ENCODE results near the gene FILIP1L.

The FILIP1L gene

GRCh38 chr3:100006570-100007271 is 107.6 kb downstream of the FILIP1L start:
- DNase-seq, result peak in 2 of 3 donors; percentile 4 to 8
- no CpG with 5 or more reads among the region's 2 CpGs for WGBS (ENCODE audit: insufficient coverage)
- no peaks in the 10 kb centered on the region for H3K9me3 ChIP-seq (ENCODE audit: control extremely low read depth in 1 of 5, control insufficient read depth in 4 of 5, insufficient read depth in 2 of 5, low read depth in 1 of 5, low read length in 4 of 5)

GRCh38 chr3:100005665-100006393 is 108.5 kb downstream of the FILIP1L start:
- ChIA-PET POLR2A (no interaction called here), CTCF (interaction anchor here (0.7 to 1.3 kb wide), 2 partner anchors 14 to 161 kb away, joined by 3 read pairs; no protein-coding TSS in a partner anchor)
- WGBS (ENCODE audit: insufficient coverage), result 100% methylated on average over 1 of the region's 2 CpGs
- Histone ChIP-seq H3K27ac (ENCODE audit: insufficient read depth in 1 of 2, low read depth in 1 of 2, low read length in 2 of 2, poor library complexity in 1 of 2, severe bottlenecking in 2 of 2) (no peak overlapping the region), H3K4me1 (ENCODE audit: control extremely low read depth in 1 of 4, control insufficient read depth in 4 of 4, insufficient read depth in 4 of 4, low read length in 3 of 4) (no peaks in the 10 kb centered on the region), H3K9me3 (ENCODE audit: control extremely low read depth in 1 of 5, control insufficient read depth in 4 of 5, insufficient read depth in 2 of 5, low read depth in 1 of 5, low read length in 4 of 5) (no peaks in the 10 kb centered on the region), H3K36me3 (ENCODE audit: control insufficient read depth in 4 of 4, insufficient read depth in 4 of 4, low read length in 3 of 4) (no peaks in the 10 kb centered on the region), H3K4me3 (ENCODE audit: control insufficient read depth in 1 of 7, extremely low read depth in 1 of 7, insufficient read depth in 4 of 7, low read depth in 2 of 7, low read length in 6 of 7) (no peak overlapping the region), H3K27me3 (replicated peaks in 2 of 5; ENCODE audit: control insufficient read depth in 4 of 5, insufficient read depth in 5 of 5, low read length in 4 of 5) (no peaks in the 10 kb centered on the region)
- no peak for DNase-seq

More at GRCh38 chr3:100006570-100007271, 107.6 kb downstream of the FILIP1L start:
- Histone ChIP-seq H3K4me1 (ENCODE audit: control extremely low read depth in 1 of 4, control insufficient read depth in 4 of 4, insufficient read depth in 4 of 4, low read length in 3 of 4) (no peaks in the 10 kb centered on the region), H3K27me3 (replicated peaks in 2 of 5; ENCODE audit: control insufficient read depth in 4 of 5, insufficient read depth in 5 of 5, low read length in 4 of 5) (no peaks in the 10 kb centered on the region), H3K27ac (ENCODE audit: insufficient read depth in 1 of 2, low read depth in 1 of 2, low read length in 2 of 2, poor library complexity in 1 of 2, severe bottlenecking in 2 of 2) (no peak overlapping the region), H3K36me3 (ENCODE audit: control insufficient read depth in 4 of 4, insufficient read depth in 4 of 4, low read length in 3 of 4) (peaks cover 0 to 4% (median 0%) of the 10 kb centered on the region in 4 experiments), H3K4me3 (ENCODE audit: control insufficient read depth in 1 of 7, extremely low read depth in 1 of 7, insufficient read depth in 4 of 7, low read depth in 2 of 7, low read length in 6 of 7) (no peak overlapping the region)
- ChIA-PET CTCF (interaction anchor here (0.7 to 1.3 kb wide), 2 partner anchors 13 to 162 kb away, joined by 3 read pairs; no protein-coding TSS in a partner anchor), POLR2A (interaction anchor here (0.6 kb wide), 1 partner anchor 14 kb away, joined by 4 read pairs; no protein-coding TSS in a partner anchor)

GRCh38 chr3:100004931-100005330 is 109.4 kb downstream of the FILIP1L start:
- CTCF ChIA-PET, result no interaction called here
- POLR2A ChIA-PET, result no interaction called here
- H3K4me1 ChIP-seq (ENCODE audit: control extremely low read depth in 1 of 4, control insufficient read depth in 4 of 4, insufficient read depth in 4 of 4, low read length in 3 of 4), result no peaks in the 10 kb centered on the region
- DNase-seq, result no peak
- no peaks in the 10 kb centered on the region for H3K27me3 ChIP-seq (replicated peaks in 2 of 5; ENCODE audit: control insufficient read depth in 4 of 5, insufficient read depth in 5 of 5, low read length in 4 of 5)
- H3K27ac ChIP-seq (ENCODE audit: insufficient read depth in 1 of 2, low read depth in 1 of 2, low read length in 2 of 2, poor library complexity in 1 of 2, severe bottlenecking in 2 of 2), result no peak overlapping the region
- 100% methylated on average over 1 of the region's 1 CpG for WGBS (ENCODE audit: insufficient coverage)
- H3K4me3 ChIP-seq (ENCODE audit: control insufficient read depth in 1 of 7, extremely low read depth in 1 of 7, insufficient read depth in 4 of 7, low read depth in 2 of 7, low read length in 6 of 7), result no peak overlapping the region
- no peaks in the 10 kb centered on the region for H3K9me3 ChIP-seq (ENCODE audit: control extremely low read depth in 1 of 5, control insufficient read depth in 4 of 5, insufficient read depth in 2 of 5, low read depth in 1 of 5, low read length in 4 of 5)
- H3K36me3 ChIP-seq (ENCODE audit: control insufficient read depth in 4 of 4, insufficient read depth in 4 of 4, low read length in 3 of 4), result no peaks in the 10 kb centered on the region

- Histone ChIP-seq H3K4me3 (ENCODE audit: control insufficient read depth in 1 of 7, extremely low read depth in 1 of 7, insufficient read depth in 4 of 7, low read depth in 2 of 7, low read length in 6 of 7) (no peak overlapping the region), H3K27ac (ENCODE audit: insufficient read depth in 1 of 2, low read depth in 1 of 2, low read length in 2 of 2, poor library complexity in 1 of 2, severe bottlenecking in 2 of 2) (no peak overlapping the region), H3K9me3 (ENCODE audit: control extremely low read depth in 1 of 5, control insufficient read depth in 4 of 5, insufficient read depth in 2 of 5, low read depth in 1 of 5, low read length in 4 of 5) (no peaks in the 10 kb centered on the region), H3K27me3 (replicated peaks in 2 of 5; ENCODE audit: control insufficient read depth in 4 of 5, insufficient read depth in 5 of 5, low read length in 4 of 5) (no peaks in the 10 kb centered on the region), H3K36me3 (ENCODE audit: control insufficient read depth in 4 of 4, insufficient read depth in 4 of 4, low read length in 3 of 4) (no peaks in the 10 kb centered on the region), H3K4me1 (ENCODE audit: control extremely low read depth in 1 of 4, control insufficient read depth in 4 of 4, insufficient read depth in 4 of 4, low read length in 3 of 4) (no peaks in the 10 kb centered on the region)
- ChIA-PET CTCF (interaction anchor here (1.0 kb wide), 1 partner anchor 16 kb away, joined by 3 read pairs; no protein-coding TSS in a partner anchor), POLR2A (no interaction called here)
- DNase-seq, result no peak
- 90% methylated on average over 2 of the region's 4 CpGs for WGBS (ENCODE audit: insufficient coverage)
Observed at GRCh38 chr3:100003609-100004503, 110.4 kb downstream of the FILIP1L start.

- no peak for DNase-seq
- ChIA-PET CTCF (interaction anchor here (0.9 to 1.0 kb wide), 2 partner anchors 17 to 160 kb away, joined by 3 read pairs; no protein-coding TSS in a partner anchor), POLR2A (no interaction called here)
- Histone ChIP-seq H3K27me3 (replicated peaks in 2 of 5; ENCODE audit: control insufficient read depth in 4 of 5, insufficient read depth in 5 of 5, low read length in 4 of 5) (no peaks in the 10 kb centered on the region), H3K4me3 (ENCODE audit: control insufficient read depth in 1 of 7, extremely low read depth in 1 of 7, insufficient read depth in 4 of 7, low read depth in 2 of 7, low read length in 6 of 7) (no peak overlapping the region), H3K27ac (ENCODE audit: insufficient read depth in 1 of 2, low read depth in 1 of 2, low read length in 2 of 2, poor library complexity in 1 of 2, severe bottlenecking in 2 of 2) (no peak overlapping the region), H3K4me1 (ENCODE audit: control extremely low read depth in 1 of 4, control insufficient read depth in 4 of 4, insufficient read depth in 4 of 4, low read length in 3 of 4) (no peaks in the 10 kb centered on the region), H3K9me3 (ENCODE audit: control extremely low read depth in 1 of 5, control insufficient read depth in 4 of 5, insufficient read depth in 2 of 5, low read depth in 1 of 5, low read length in 4 of 5) (no peaks in the 10 kb centered on the region), H3K36me3 (ENCODE audit: control insufficient read depth in 4 of 4, insufficient read depth in 4 of 4, low read length in 3 of 4) (no peaks in the 10 kb centered on the region)
- WGBS (ENCODE audit: insufficient coverage), result 83% methylated on average over 1 of the region's 4 CpGs
Observed at GRCh38 chr3:100002599-100003350, 111.5 kb downstream of the FILIP1L start.

- POLR2A ChIA-PET, result no interaction called here
- WGBS (ENCODE audit: insufficient coverage), result 97% methylated on average over 4 of the region's 8 CpGs
- Histone ChIP-seq H3K4me3 (ENCODE audit: control insufficient read depth in 1 of 7, extremely low read depth in 1 of 7, insufficient read depth in 4 of 7, low read depth in 2 of 7, low read length in 6 of 7) (no peak overlapping the region), H3K4me1 (ENCODE audit: control extremely low read depth in 1 of 4, control insufficient read depth in 4 of 4, insufficient read depth in 4 of 4, low read length in 3 of 4) (no peaks in the 10 kb centered on the region), H3K36me3 (ENCODE audit: control insufficient read depth in 4 of 4, insufficient read depth in 4 of 4, low read length in 3 of 4) (no peaks in the 10 kb centered on the region), H3K27ac (ENCODE audit: insufficient read depth in 1 of 2, low read depth in 1 of 2, low read length in 2 of 2, poor library complexity in 1 of 2, severe bottlenecking in 2 of 2) (no peak overlapping the region), H3K27me3 (replicated peaks in 2 of 5; ENCODE audit: control insufficient read depth in 4 of 5, insufficient read depth in 5 of 5, low read length in 4 of 5) (no peaks in the 10 kb centered on the region), H3K9me3 (ENCODE audit: control extremely low read depth in 1 of 5, control insufficient read depth in 4 of 5, insufficient read depth in 2 of 5, low read depth in 1 of 5, low read length in 4 of 5) (peaks cover 0 to 2% (median 0%) of the 10 kb centered on the region in 5 experiments)
- DNase-seq, result no peak
- CTCF ChIA-PET, result interaction anchor here (0.9 kb wide), 1 partner anchor 159 kb away, joined by 3 read pairs; no protein-coding TSS in a partner anchor
Observed at GRCh38 chr3:100001526-100002270, 112.6 kb downstream of the FILIP1L start.

Measured in common myeloid progenitor, CD34-positive (primary cell).